ENCODE results near the gene GRIN1. TPM values are rescaled to one million over a fixed set of nuclear protein-coding genes. Genes with fewer than 3 reads are reported as not detected.

GRIN1 gene
- total and polyA plus RNA-seq, 2 of the 13 experiments (the other 11 are each of a cell fraction or from before 2014, with no cell fraction given): 0.13 TPM; not detected in 1

DNA sequence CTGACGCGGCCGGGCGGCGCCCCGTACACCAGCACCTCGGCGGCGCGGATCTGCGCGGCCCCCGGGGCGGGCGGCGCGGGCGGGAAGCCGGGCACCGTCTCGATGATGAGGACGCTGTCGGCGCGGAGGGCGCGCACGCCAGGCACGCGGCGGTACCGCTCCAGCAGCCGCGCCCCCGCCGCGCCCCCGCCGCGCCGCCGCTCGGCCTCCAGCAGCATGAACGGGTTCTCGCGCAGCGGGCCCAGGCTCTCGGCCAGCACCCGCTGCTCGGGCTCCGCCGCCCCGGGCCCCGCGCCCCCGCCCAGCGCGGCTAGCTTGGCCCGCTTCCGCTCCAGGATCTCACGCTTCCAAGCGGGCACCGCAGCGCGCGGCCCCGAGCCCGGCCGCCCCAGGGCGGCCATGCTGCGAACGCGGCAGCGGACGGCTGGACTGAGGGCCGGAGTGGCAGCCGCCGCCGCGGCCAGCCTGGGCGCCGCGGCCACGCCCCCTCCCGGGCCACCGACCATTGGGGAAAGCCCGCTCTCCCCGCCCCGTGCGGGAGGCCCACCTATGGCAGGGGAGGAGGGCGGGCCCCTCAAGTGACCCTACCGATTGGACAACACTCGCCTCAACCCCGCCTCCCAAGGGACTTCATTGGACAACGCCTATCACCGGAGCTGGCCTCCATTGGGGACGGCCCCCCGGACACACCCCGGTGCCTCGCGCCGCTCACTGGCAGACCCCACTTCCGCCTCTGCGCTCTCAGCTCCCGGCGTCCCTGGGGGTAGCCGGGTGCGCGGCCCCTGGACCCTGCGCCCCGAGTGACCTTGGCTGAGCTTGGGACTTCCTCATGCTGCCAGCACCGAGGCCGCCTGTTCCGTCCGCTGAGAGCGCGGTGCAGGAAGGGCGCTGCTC is 61.6 kb downstream of the GRIN1 start, which contains the start of gene TPRN (continued):
- TF ChIP-seq FOSL1 (CRISPR knock-in tag; IDR thresholded peaks at IDR 0.05; ENCODE audit: borderline replicate concordance) (no peak), ZNF879 (CRISPR knock-in tag; IDR thresholded peaks at IDR 0.05) (peak; percentile 92; the same call in 1 of the 2 replicates), ZNF546 (CRISPR knock-in tag; conservative IDR thresholded peaks at IDR 0.05) (no peak), RAD21 (CRISPR knock-in tag; IDR thresholded peaks at IDR 0.05) (no peak; the same call in 1 of the 2 replicates), ZNF644 (CRISPR knock-in tag; IDR thresholded peaks at IDR 0.05; ENCODE audit: low read depth) (no peak), ZMAT3 (CRISPR knock-in tag; conservative IDR thresholded peaks at IDR 0.05) (peak; percentile 95), ARNT2 (CRISPR knock-in tag; IDR thresholded peaks at IDR 0.05; ENCODE audit: low read depth) (peak; percentile 74), SAP130 (CRISPR knock-in tag; IDR thresholded peaks at IDR 0.05; ENCODE audit: low read depth) (peak; percentile 99)
- TF ChIP-seq, protein P1, sequence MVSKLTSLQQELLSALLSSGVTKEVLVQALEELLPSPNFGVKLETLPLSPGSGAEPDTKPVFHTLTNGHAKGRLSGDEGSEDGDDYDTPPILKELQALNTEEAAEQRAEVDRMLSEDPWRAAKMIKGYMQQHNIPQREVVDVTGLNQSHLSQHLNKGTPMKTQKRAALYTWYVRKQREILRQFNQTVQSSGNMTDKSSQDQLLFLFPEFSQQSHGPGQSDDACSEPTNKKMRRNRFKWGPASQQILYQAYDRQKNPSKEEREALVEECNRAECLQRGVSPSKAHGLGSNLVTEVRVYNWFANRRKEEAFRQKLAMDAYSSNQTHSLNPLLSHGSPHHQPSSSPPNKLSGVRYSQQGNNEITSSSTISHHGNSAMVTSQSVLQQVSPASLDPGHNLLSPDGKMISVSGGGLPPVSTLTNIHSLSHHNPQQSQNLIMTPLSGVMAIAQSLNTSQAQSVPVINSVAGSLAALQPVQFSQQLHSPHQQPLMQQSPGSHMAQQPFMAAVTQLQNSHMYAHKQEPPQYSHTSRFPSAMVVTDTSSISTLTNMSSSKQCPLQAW (CRISPR knock-in tag; IDR thresholded peaks at IDR 0.05): peak; percentile 92
- TF ChIP-seq, protein P2, sequence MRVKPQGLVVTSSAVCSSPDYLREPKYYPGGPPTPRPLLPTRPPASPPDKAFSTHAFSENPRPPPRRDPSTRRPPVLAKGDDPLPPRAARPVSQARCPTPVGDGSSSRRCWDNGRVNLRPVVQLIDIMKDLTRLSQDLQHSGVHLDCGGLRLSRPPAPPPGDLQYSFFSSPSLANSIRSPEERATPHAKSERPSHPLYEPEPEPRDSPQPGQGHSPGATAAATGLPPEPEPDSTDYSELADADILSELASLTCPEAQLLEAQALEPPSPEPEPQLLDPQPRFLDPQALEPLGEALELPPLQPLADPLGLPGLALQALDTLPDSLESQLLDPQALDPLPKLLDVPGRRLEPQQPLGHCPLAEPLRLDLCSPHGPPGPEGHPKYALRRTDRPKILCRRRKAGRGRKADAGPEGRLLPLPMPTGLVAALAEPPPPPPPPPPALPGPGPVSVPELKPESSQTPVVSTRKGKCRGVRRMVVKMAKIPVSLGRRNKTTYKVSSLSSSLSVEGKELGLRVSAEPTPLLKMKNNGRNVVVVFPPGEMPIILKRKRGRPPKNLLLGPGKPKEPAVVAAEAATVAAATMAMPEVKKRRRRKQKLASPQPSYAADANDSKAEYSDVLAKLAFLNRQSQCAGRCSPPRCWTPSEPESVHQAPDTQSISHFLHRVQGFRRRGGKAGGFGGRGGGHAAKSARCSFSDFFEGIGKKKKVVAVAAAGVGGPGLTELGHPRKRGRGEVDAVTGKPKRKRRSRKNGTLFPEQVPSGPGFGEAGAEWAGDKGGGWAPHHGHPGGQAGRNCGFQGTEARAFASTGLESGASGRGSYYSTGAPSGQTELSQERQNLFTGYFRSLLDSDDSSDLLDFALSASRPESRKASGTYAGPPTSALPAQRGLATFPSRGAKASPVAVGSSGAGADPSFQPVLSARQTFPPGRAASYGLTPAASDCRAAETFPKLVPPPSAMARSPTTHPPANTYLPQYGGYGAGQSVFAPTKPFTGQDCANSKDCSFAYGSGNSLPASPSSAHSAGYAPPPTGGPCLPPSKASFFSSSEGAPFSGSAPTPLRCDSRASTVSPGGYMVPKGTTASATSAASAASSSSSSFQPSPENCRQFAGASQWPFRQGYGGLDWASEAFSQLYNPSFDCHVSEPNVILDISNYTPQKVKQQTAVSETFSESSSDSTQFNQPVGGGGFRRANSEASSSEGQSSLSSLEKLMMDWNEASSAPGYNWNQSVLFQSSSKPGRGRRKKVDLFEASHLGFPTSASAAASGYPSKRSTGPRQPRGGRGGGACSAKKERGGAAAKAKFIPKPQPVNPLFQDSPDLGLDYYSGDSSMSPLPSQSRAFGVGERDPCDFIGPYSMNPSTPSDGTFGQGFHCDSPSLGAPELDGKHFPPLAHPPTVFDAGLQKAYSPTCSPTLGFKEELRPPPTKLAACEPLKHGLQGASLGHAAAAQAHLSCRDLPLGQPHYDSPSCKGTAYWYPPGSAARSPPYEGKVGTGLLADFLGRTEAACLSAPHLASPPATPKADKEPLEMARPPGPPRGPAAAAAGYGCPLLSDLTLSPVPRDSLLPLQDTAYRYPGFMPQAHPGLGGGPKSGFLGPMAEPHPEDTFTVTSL (CRISPR knock-in tag; IDR thresholded peaks at IDR 0.05; ENCODE audit: borderline replicate concordance): peak; percentile 65; the same call in 1 of the 2 replicates
- TF ChIP-seq, protein P3, sequence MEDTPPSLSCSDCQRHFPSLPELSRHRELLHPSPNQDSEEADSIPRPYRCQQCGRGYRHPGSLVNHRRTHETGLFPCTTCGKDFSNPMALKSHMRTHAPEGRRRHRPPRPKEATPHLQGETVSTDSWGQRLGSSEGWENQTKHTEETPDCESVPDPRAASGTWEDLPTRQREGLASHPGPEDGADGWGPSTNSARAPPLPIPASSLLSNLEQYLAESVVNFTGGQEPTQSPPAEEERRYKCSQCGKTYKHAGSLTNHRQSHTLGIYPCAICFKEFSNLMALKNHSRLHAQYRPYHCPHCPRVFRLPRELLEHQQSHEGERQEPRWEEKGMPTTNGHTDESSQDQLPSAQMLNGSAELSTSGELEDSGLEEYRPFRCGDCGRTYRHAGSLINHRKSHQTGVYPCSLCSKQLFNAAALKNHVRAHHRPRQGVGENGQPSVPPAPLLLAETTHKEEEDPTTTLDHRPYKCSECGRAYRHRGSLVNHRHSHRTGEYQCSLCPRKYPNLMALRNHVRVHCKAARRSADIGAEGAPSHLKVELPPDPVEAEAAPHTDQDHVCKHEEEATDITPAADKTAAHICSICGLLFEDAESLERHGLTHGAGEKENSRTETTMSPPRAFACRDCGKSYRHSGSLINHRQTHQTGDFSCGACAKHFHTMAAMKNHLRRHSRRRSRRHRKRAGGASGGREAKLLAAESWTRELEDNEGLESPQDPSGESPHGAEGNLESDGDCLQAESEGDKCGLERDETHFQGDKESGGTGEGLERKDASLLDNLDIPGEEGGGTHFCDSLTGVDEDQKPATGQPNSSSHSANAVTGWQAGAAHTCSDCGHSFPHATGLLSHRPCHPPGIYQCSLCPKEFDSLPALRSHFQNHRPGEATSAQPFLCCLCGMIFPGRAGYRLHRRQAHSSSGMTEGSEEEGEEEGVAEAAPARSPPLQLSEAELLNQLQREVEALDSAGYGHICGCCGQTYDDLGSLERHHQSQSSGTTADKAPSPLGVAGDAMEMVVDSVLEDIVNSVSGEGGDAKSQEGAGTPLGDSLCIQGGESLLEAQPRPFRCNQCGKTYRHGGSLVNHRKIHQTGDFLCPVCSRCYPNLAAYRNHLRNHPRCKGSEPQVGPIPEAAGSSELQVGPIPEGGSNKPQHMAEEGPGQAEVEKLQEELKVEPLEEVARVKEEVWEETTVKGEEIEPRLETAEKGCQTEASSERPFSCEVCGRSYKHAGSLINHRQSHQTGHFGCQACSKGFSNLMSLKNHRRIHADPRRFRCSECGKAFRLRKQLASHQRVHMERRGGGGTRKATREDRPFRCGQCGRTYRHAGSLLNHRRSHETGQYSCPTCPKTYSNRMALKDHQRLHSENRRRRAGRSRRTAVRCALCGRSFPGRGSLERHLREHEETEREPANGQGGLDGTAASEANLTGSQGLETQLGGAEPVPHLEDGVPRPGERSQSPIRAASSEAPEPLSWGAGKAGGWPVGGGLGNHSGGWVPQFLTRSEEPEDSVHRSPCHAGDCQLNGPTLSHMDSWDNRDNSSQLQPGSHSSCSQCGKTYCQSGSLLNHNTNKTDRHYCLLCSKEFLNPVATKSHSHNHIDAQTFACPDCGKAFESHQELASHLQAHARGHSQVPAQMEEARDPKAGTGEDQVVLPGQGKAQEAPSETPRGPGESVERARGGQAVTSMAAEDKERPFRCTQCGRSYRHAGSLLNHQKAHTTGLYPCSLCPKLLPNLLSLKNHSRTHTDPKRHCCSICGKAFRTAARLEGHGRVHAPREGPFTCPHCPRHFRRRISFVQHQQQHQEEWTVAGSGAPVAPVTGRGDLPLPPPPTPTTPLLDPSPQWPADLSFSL (CRISPR knock-in tag; IDR thresholded peaks at IDR 0.05): no peak
- TF ChIP-seq, protein P4, sequence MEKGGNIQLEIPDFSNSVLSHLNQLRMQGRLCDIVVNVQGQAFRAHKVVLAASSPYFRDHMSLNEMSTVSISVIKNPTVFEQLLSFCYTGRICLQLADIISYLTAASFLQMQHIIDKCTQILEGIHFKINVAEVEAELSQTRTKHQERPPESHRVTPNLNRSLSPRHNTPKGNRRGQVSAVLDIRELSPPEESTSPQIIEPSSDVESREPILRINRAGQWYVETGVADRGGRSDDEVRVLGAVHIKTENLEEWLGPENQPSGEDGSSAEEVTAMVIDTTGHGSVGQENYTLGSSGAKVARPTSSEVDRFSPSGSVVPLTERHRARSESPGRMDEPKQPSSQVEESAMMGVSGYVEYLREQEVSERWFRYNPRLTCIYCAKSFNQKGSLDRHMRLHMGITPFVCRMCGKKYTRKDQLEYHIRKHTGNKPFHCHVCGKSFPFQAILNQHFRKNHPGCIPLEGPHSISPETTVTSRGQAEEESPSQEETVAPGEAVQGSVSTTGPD (CRISPR knock-in tag; IDR thresholded peaks at IDR 0.05): no peak

Data from HepG2 (cell line).